ENCODE results near the gene ANGPTL8. TPM values are rescaled to one million over a fixed set of nuclear protein-coding genes. Genes with fewer than 3 reads are reported as not detected.

The ANGPTL8 gene
- total and polyA plus RNA-seq, 9 of the 15 experiments (the other 6 are each of a cell fraction or from before 2014, with no cell fraction given), result not detected

- FAIRE-seq, result no peak
- H3K4me1 ChIP-seq (replicated peaks in 1 of 2; ENCODE audit: control insufficient read depth in 2 of 2, insufficient read depth in 2 of 2, low read length in 2 of 2), result peaks cover 4 to 13% of the 10 kb centered on the region in 2 experiments; a peak in 3 of 5 replicates
- in situ Hi-C loops (cut with MboI), result no loop called here
- TF ChIP-seq SMARCA5 (IDR thresholded peaks at IDR 0.05), result no peak
- TF ChIP-seq NEUROD1 (IDR thresholded peaks at IDR 0.05; ENCODE audit: borderline replicate concordance, low read depth, low read length, partially characterized antibody), result no peak
- TF ChIP-seq TBP (optimal IDR thresholded peaks at IDR 0.05; ENCODE audit: low read depth, low read length), result no peak
- TF ChIP-seq CSDE1 (IDR thresholded peaks at IDR 0.05), result no peak
- no peak for TF ChIP-seq MYNN (IDR thresholded peaks at IDR 0.05)
- no peak for TF ChIP-seq MYNN (CRISPR knock-in tag; IDR thresholded peaks at IDR 0.05)
- peak; percentile 64 for TF ChIP-seq USF1 (CRISPR knock-in tag; IDR thresholded peaks at IDR 0.05)
- no peak for TF ChIP-seq RBM22 (IDR thresholded peaks at IDR 0.05; ENCODE audit: low read depth, low read length, poor library complexity, severe bottlenecking)
- no peak for TF ChIP-seq ZHX1 (conservative IDR thresholded peaks at IDR 0.05; ENCODE audit: low read length)
- TF ChIP-seq BRF1 (IDR thresholded peaks at IDR 0.05; ENCODE audit: borderline replicate concordance, extremely low read depth, insufficient read length), result no peak
- no peak for TF ChIP-seq ERF (CRISPR knock-in tag; IDR thresholded peaks at IDR 0.05)
- no peak for TF ChIP-seq RFX5 (IDR thresholded peaks at IDR 0.05; ENCODE audit: low read depth, low read length)
- TF ChIP-seq GTF2F1 (IDR thresholded peaks at IDR 0.05; ENCODE audit: low read depth, low read length), result no peak
- TF ChIP-seq E2F3 (CRISPR knock-in tag; IDR thresholded peaks at IDR 0.05), result no peak
- TF ChIP-seq CCAR2 (IDR thresholded peaks at IDR 0.05; ENCODE audit: low read depth, low read length), result no peak
- no peak for TF ChIP-seq PYGO2 (tag; IDR thresholded peaks at IDR 0.05)
- TF ChIP-seq EHMT2 (IDR thresholded peaks at IDR 0.05), result no peak
- no peak for TF ChIP-seq SREBF2 (CRISPR knock-in tag; IDR thresholded peaks at IDR 0.05)
- TF ChIP-seq NFYB (IDR thresholded peaks at IDR 0.05; ENCODE audit: extremely low read depth, insufficient read length), result peak; percentile 90
- TF ChIP-seq, protein P1, sequence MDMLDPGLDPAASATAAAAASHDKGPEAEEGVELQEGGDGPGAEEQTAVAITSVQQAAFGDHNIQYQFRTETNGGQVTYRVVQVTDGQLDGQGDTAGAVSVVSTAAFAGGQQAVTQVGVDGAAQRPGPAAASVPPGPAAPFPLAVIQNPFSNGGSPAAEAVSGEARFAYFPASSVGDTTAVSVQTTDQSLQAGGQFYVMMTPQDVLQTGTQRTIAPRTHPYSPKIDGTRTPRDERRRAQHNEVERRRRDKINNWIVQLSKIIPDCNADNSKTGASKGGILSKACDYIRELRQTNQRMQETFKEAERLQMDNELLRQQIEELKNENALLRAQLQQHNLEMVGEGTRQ (CRISPR knock-in tag; IDR thresholded peaks at IDR 0.05), result peak; percentile 67
- no peak for TF ChIP-seq MYC (IDR thresholded peaks at IDR 0.05; ENCODE audit: low read depth, low read length)
- TF ChIP-seq MYC (CRISPR knock-in tag; IDR thresholded peaks at IDR 0.05; ENCODE audit: borderline replicate concordance, low read depth), result no peak
Observed at GRCh38 chr19:11223200-11223599, 16.2 kb upstream of the ANGPTL8 start.

More at GRCh38 chr19:11223200-11223599, 16.2 kb upstream of the ANGPTL8 start:
- Histone ChIP-seq H3K36me3 (ENCODE audit: control insufficient read depth, insufficient read depth, low read length) (no peaks in the 10 kb centered on the region), H3K79me2 (ENCODE audit: control insufficient read depth, insufficient read depth, low read length) (no peaks in the 10 kb centered on the region), H3K9me1 (ENCODE audit: control insufficient read depth, insufficient read depth, low read length) (peaks cover 4% of the 10 kb centered on the region), H3K9ac (ENCODE audit: insufficient read depth in 1 of 2, low read depth in 2 of 2, low read length in 2 of 2) (0 out of 4 replicates have a peak overlapping the region, but pooled peaks of 1 of the 2 experiments have one; percentile 55), H3K4me2 (ENCODE audit: insufficient read depth, low read length) (no peak overlapping the region), H3K27ac (ENCODE audit: extremely low read depth, low read depth, low read length) (no peak overlapping the region), H4K20me1 (replicated peaks; ENCODE audit: control insufficient read depth, insufficient read depth, low read length) (peaks cover 3% of the 10 kb centered on the region; the same call in 1 of the 2 replicates), H2AFZ (ENCODE audit: low read depth, low read length) (no peak overlapping the region), H3K9me3 (replicated peaks; ENCODE audit: control insufficient read depth, insufficient read depth, low read depth, low read length) (peaks cover 4% of the 10 kb centered on the region; the same call in 1 of the 2 replicates), H3K27me3 (ENCODE audit: control insufficient read depth in 2 of 2, insufficient read depth in 2 of 2, low read length in 2 of 2) (no peaks in the 10 kb centered on the region), H3K4me3 (no peak overlapping the region)
- ChIA-PET POLR2A (interaction anchor here (0.6 kb wide), 1 partner anchor 29 kb away, joined by 3 read pairs; no protein-coding TSS in a partner anchor), CTCF (ENCODE audit: low intra/inter-chr PET ratio) (no interaction called here)
- intact Hi-C loops (cut with micrococcal nuclease), result no loop called here
- ATAC-seq (peak; percentile 8; the same call in 1 of the 3 replicates), DNase-seq (ENCODE audit: extremely low read depth in 1 of 4, low spot score in 3 of 4) (peak; percentile 19 to 75 (median 52))
- WGBS (ENCODE audit: insufficient coverage, low coverage, missing lambda C conversion rate), result 52% methylated on average over 3 of the region's 3 CpGs
- BruUV-seq (replicated peaks), result no TSS peak

Measured in K562 (cell line).